DOHH2 (cell line): Measurements from ENCODE around the gene RAC3.

Experiments
- H3F3A ChIP-seq: fragments of 200-600 bp; sonication (generic), shearing (Covaris generic); 2 replicates; pipeline ENCODE4 v1.6.0; 2016; ENCODE audit warnings: antibody characterized with exemption, mild to moderate bottlenecking; ENCODE audit not compliant: control insufficient read depth, insufficient read depth
- H3K27ac ChIP-seq: fragments of 200-600 bp; sonication (generic); 2 replicates; pipeline ENCODE4 v1.5.1; 2014; ENCODE audit warnings: low read depth, mild to moderate bottlenecking, low read length, moderate library complexity
- H3K27me3 ChIP-seq: fragments of 200-600 bp; sonication (generic); 2 replicates; pipeline ENCODE4 v1.6.1; 2014; ENCODE audit warnings: mild to moderate bottlenecking, low read length, mixed read lengths; ENCODE audit not compliant: control insufficient read depth
- H3K36me3 ChIP-seq: fragments of 200-600 bp; sonication (generic); 2 replicates; pipeline ENCODE4 v1.6.1; 2014; ENCODE audit warnings: mild to moderate bottlenecking, low read length, moderate library complexity, mixed read lengths; ENCODE audit not compliant: control insufficient read depth
- H3K4me1 ChIP-seq: fragments of 200-600 bp; sonication (generic); 2 replicates; pipeline ENCODE4 v1.6.1; 2014; ENCODE audit warnings: mild to moderate bottlenecking, low read length, mixed read lengths; ENCODE audit not compliant: control insufficient read depth
- H3K4me2 ChIP-seq: fragments of 200-600 bp; sonication (generic); 2 replicates; pipeline ENCODE4 v1.6.0; 2014; ENCODE audit warnings: mild to moderate bottlenecking, low read length, moderate library complexity
- H3K4me3 ChIP-seq: fragments of 200-600 bp; sonication (generic); 2 replicates; pipeline ENCODE4 v1.5.1; 2014; ENCODE audit warnings: mild to moderate bottlenecking, low read length, mixed read lengths
- H3K79me2 ChIP-seq: fragments of 200-600 bp; sonication (generic); 2 replicates; pipeline ENCODE4 v1.6.1; 2014; ENCODE audit warnings: mild to moderate bottlenecking, low read length, mixed read lengths; ENCODE audit not compliant: control insufficient read depth
- H3K9me2 ChIP-seq: fragments of 200-600 bp; sonication (generic); replicated peaks from 2 replicates; pipeline ENCODE4 v1.6.1; 2014; ENCODE audit warnings: mild to moderate bottlenecking, low read length, mixed read lengths; ENCODE audit not compliant: control insufficient read depth
- H3K9me3 ChIP-seq: fragments of 200-600 bp; sonication (generic); 2 replicates; pipeline ENCODE4 v1.6.1; 2014; ENCODE audit warnings: antibody characterized with exemption, low read length, mixed read lengths; ENCODE audit not compliant: control insufficient read depth, insufficient read depth
- H4K20me1 ChIP-seq: fragments of 200-600 bp; sonication (generic); 2 replicates; pipeline ENCODE4 v1.6.0; 2014; ENCODE audit warnings: low read depth, mild to moderate bottlenecking, antibody characterized with exemption, low read length, moderate library complexity; ENCODE audit not compliant: control insufficient read depth, insufficient read depth
- CTCF ChIP-seq: fragments of 200-600 bp; sonication (generic); IDR thresholded peaks from one replicate; pipeline ENCODE4 v1.5.1; 2014; ENCODE audit warnings: antibody characterized with exemption, mild to moderate bottlenecking, low read depth, low read length; ENCODE audit not compliant: poor library complexity, severe bottlenecking
- EZH2phosphoT487 ChIP-seq: fragments of 200-600 bp; sonication (generic); IDR thresholded peaks from 2 replicates; pipeline ENCODE4 v1.6.1; 2017; ENCODE audit warnings: borderline replicate concordance, mild to moderate bottlenecking, antibody characterized with exemption, low read length, moderate library complexity, mixed read lengths

The RAC3 gene

GRCh38 chr17:81993729-81994592 lies 37.5 kb upstream of the RAC3 start:
- no peaks in the 10 kb centered on the region for H4K20me1 ChIP-seq
- no peaks in the 10 kb centered on the region for H3F3A ChIP-seq
- no peak overlapping the region for H3K4me3 ChIP-seq
- no peak overlapping the region for H3K27ac ChIP-seq
- H3K9me3 ChIP-seq, result no peaks in the 10 kb centered on the region
- TF ChIP-seq CTCF (no peak), EZH2phosphoT487 (no peak)
- H3K36me3 ChIP-seq, result no peaks in the 10 kb centered on the region
- H3K9me2 ChIP-seq, result no peaks in the 10 kb centered on the region
- H3K79me2 ChIP-seq, result no peaks in the 10 kb centered on the region
- no peaks in the 10 kb centered on the region for H3K27me3 ChIP-seq
- H3K4me2 ChIP-seq, result no peak overlapping the region
- H3K4me1 ChIP-seq, result no peaks in the 10 kb centered on the region

DNA sequence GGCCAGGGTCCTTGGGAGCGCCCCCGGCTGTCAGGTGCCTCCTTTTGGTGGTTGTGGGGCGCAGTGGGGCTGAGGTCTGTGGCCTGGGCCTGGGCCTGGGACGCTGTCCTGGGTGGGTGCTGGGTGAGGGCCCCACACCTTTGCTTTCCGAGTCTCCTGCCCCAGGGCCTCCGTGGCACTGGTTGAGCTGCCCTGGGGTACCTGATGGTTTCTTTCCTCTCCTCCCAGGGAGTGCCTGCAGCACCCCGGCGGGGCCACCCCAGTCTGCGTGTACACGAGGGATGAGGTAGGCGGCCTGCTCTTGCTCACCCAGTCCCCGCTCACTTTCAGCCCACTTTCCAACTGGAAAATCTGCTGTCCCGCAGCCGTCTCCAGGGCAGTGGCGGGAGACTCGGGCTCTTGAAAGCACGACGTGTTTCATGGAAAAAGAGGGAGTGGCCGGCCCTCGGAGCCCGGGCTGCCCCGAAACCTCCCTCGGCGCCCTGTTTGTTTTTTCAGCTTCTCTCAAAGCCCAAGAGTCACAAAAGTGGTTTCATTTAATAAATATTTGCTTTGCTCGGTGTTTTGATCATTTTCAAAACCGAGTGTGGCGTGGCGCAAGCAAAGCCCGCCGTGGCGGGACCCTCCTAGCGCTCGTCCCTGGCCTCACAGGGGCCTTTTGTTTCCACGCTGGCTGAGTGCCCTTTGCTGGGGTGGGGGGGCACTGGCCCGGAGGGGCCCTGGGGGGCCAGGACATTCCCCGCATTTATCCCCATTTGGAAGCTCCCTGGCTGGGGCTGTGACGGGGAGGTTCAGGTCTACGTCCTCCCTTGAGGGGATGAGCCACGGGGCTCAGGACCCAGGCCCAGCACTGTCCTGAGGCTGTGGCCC lies 36.6 kb upstream of the RAC3 start:
- Histone ChIP-seq H3K27me3 (no peaks in the 10 kb centered on the region), H3K36me3 (no peaks in the 10 kb centered on the region), H3K4me3 (no peak overlapping the region), H3K4me2 (no peak overlapping the region), H3F3A (no peaks in the 10 kb centered on the region), H3K9me3 (no peaks in the 10 kb centered on the region), H4K20me1 (no peaks in the 10 kb centered on the region), H3K79me2 (no peaks in the 10 kb centered on the region), H3K4me1 (no peaks in the 10 kb centered on the region), H3K9me2 (no peaks in the 10 kb centered on the region), H3K27ac (no peak overlapping the region)
- no peak for TF ChIP-seq CTCF
- no peak for TF ChIP-seq EZH2phosphoT487

DNA sequence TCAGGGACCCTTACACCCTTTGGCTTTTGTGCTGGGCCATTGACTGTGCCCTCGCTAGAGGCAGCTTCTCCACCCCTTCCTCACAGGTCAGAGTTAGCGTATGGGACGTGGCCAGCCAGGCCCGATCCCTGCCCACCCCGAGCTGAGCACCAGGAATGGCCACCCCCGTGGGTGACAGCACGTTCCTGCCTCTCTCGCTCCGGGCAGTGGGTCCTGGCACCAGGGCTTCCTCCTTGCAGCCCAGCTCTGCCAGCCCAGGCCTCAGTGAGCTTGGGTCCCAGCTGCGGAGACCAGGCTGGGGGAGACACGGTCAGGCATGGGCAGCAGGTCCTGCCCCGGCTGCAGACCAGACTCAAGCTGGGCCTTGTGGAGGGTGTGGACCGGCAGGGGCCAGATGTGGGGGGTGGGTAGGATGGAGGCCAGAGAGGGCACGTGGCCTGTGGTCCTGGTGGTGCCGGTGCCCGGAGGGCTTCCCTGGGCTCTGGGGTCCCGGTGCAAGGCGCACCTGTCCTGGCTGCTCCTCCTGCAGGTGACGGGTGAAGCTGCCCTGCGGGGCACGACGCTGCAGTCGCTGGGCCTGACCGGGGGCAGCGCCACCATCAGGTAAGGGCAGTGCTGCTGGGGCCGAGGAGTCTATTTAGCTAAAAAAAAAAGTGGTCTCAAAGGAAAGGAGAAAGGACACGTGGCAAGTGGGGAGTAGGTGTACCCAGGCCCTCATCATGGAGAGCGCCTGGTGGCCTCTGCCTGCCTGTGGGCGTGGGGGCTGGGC lies 35.8 kb upstream of the RAC3 start:
- no peak overlapping the region for H3K4me2 ChIP-seq
- H3K9me3 ChIP-seq, result no peaks in the 10 kb centered on the region
- TF ChIP-seq EZH2phosphoT487 (no peak), CTCF (no peak)
- H3K36me3 ChIP-seq, result no peaks in the 10 kb centered on the region
- H3F3A ChIP-seq, result no peaks in the 10 kb centered on the region
- H4K20me1 ChIP-seq, result no peaks in the 10 kb centered on the region
- H3K4me1 ChIP-seq, result no peaks in the 10 kb centered on the region
- no peak overlapping the region for H3K4me3 ChIP-seq
- H3K79me2 ChIP-seq, result no peaks in the 10 kb centered on the region
- H3K27me3 ChIP-seq, result no peaks in the 10 kb centered on the region
- H3K27ac ChIP-seq, result no peak overlapping the region
- no peaks in the 10 kb centered on the region for H3K9me2 ChIP-seq
